IPS DF 6.9 (cell line): Measurements from ENCODE around the gene PCDHGA4.
"Not testable (repeated sequence)": the region's sequence is repeated elsewhere in the genome, so short reads cannot be mapped to it uniquely, and the experiment has no call there.

Experiments used
- DNase-seq: peaks from one replicate; pipeline ENCODE4 v3.0.0-alpha.2; 2013; ENCODE audit warnings: low read depth, low spot score
- H3K27ac ChIP-seq: one replicate; pipeline ENCODE4 v1.5.1; 2013; ENCODE audit warnings: low read length, control low read depth
- H3K27me3 ChIP-seq: 2 replicates; pipeline ENCODE4 v1.6.1; 2013; ENCODE audit warnings: mild to moderate bottlenecking, low read length; ENCODE audit not compliant: control insufficient read depth, insufficient read depth
- H3K36me3 ChIP-seq: 2 replicates; pipeline ENCODE4 v1.6.1; 2013; ENCODE audit warnings: low read length; ENCODE audit not compliant: control insufficient read depth, insufficient read depth
- H3K4me1 ChIP-seq: 2 replicates; pipeline ENCODE4 v1.6.1; 2013; ENCODE audit warnings: low read length; ENCODE audit not compliant: control insufficient read depth, insufficient read depth
- H3K4me3 ChIP-seq: 2 replicates; pipeline ENCODE4 v1.5.1; 2013; ENCODE audit warnings: mild to moderate bottlenecking, low read length
- H3K9me3 ChIP-seq: 2 replicates; pipeline ENCODE4 v1.6.1; 2013; ENCODE audit warnings: low read length, inconsistent platforms; ENCODE audit not compliant: control insufficient read depth, insufficient read depth
- WGBS: extraction: QIAGEN DNeasy Blood & Tissue Kit; methylation state at CpG from one replicate; pipeline ENCODE4 v1.1.7; 2013; ENCODE audit warnings: mixed read lengths, missing lambda C conversion rate; ENCODE audit not compliant: insufficient read length, insufficient coverage; 5-methylcytosine and 5-hydroxymethylcytosine counted together

PCDHGA4 gene

DNA sequence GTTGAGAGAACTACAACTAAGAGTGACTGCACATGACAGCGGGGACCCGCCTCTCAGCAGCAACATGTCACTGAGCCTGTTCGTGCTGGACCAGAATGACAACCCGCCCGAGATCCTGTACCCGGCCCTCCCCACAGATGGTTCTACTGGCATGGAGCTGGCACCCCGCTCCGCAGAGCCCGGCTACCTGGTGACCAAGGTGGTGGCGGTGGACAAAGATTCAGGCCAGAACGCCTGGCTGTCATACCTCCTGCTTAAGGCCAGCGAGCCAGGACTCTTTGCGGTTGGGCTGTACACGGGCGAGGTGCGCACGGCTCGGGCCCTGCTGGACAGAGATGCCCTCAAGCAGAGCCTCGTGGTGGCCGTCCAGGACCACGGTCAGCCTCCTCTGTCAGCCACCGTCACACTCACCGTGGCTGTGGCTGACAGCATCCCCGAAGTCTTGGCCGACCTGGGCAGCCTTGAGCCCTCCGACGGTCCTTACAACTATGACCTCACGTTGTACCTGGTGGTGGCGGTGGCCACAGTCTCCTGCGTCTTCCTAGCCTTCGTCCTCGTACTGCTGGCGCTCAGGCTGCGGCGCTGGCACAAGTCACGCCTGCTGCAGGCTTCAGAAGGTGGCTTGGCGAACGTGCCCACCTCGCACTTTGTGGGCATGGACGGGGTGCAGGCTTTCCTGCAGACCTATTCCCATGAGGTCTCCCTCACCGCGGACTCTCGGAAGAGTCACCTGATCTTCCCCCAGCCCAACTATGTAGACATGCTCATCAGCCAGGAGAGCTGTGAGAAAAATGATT, 29.8 kb downstream of the PCDHGA4 start:
- WGBS, result no CpG with 5 or more reads among the region's 43 CpGs
- H3K27ac ChIP-seq, result no peak overlapping the region

DNA sequence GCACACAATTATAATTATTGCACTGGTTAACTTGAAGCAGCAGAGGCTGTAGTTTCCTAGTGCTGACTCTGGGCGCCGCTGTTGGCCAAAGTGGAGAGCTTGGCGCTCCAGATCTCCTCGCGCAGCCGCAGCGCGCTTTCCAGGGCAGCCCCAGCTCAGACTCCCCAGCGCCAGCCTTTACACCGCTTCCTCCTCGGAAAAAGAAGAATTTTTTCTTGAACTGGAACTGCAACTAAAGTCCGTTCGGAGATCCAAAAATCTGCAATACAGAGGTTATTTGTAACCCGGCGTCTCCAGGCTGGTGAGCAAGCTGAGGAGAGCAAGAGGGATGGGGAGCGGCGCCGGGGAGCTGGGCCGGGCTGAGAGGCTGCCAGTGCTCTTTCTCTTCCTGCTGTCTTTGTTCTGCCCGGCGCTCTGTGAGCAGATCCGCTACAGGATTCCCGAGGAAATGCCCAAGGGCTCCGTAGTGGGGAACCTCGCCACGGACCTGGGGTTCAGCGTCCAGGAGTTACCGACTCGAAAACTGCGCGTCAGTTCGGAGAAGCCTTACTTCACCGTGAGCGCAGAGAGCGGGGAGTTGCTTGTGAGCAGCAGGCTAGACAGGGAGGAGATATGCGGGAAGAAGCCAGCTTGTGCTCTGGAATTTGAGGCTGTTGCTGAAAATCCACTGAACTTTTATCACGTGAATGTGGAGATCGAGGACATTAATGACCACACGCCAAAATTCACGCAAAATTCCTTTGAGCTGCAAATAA, 32.9 kb downstream of the PCDHGA4 start, which contains the start of gene PCDHGB4:
Gene PCDHGB4 (plus strand): TSS at position 142 of the 755 bp plus-strand sequence. CDS start 187 bp downstream, at position 329.
- not testable (repeated sequence) for H3K27me3 ChIP-seq, H3K9me3 ChIP-seq, DNase-seq, H3K36me3 ChIP-seq, H3K4me1 ChIP-seq, H3K27ac ChIP-seq
- WGBS, result no CpG with 5 or more reads among the region's 40 CpGs
- H3K4me3 ChIP-seq, result peak within 1 kb of the TSS; percentile 66; the same call in 1 of the 2 replicates

More for the DNA sequence above, 29.8 kb downstream of the PCDHGA4 start:
- H3K27me3 ChIP-seq, result peaks cover 3% of the 10 kb centered on the region; the same call in 1 of the 2 replicates
- no peaks in the 10 kb centered on the region for H3K36me3 ChIP-seq
- H3K4me3 ChIP-seq, result no peak overlapping the region
- H3K9me3 ChIP-seq, result peaks cover 2% of the 10 kb centered on the region
- no peak for DNase-seq
- peaks cover 1% of the 10 kb centered on the region; the same call in 1 of the 2 replicates for H3K4me1 ChIP-seq

DNA sequence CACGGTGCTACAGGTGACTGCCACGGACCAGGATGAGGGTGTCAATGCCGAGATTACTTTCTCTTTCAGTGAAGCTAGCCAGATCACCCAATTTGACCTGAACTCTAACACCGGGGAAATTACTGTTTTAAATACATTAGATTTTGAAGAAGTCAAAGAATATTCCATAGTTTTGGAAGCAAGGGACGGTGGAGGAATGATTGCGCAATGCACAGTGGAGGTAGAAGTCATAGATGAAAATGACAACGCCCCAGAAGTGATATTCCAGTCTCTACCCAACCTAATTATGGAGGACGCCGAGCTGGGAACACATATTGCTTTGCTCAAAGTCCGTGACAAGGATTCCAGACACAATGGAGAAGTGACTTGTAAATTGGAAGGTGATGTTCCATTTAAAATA, 33.8 kb downstream of the PCDHGA4 start:
- peaks cover 3% of the 10 kb centered on the region for H3K9me3 ChIP-seq
- peaks cover 6% of the 10 kb centered on the region for H3K36me3 ChIP-seq
- H3K4me1 ChIP-seq, result peaks cover 1% of the 10 kb centered on the region; the same call in 1 of the 2 replicates
- H3K4me3 ChIP-seq, result no peak overlapping the region
- H3K27ac ChIP-seq, result no peak overlapping the region
- no peak for DNase-seq
- WGBS, result no CpG with 5 or more reads among the region's 10 CpGs
- peaks cover 3% of the 10 kb centered on the region; the same call in 1 of the 2 replicates for H3K27me3 ChIP-seq

DNA sequence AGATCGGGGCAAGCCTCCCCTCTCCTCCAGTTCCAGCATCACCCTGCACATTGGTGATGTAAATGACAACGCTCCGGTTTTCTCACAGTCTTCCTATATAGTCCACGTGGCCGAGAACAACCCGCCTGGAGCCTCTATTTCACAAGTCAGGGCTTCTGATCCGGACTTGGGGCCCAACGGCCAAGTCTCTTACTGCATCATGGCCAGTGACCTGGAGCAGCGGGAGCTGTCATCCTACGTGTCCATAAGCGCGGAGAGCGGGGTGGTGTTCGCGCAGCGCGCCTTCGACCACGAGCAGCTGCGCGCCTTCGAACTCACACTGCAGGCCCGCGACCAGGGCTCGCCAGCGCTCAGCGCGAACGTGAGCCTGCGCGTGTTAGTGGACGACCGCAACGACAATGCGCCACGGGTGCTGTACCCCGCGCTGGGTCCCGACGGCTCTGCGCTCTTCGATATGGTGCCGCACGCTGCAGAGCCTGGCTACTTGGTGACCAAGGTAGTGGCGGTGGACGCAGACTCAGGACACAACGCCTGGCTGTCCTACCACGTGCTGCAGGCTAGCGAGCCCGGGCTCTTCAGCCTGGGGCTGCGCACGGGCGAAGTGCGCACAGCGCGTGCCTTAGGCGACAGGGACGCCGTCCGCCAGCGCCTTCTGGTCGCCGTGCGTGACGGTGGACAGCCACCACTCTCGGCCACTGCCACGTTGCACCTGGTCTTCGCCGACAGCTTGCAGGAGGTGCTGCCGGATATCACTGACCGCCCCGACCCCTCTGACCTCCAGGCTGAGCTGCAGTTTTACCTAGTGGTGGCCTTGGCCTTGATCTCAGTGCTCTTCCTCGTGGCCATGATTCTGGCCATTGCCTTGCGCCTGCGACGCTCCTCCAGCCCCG, 34.6 kb downstream of the PCDHGA4 start:
- Histone ChIP-seq H3K4me1 (peaks cover 1% of the 10 kb centered on the region; the same call in 1 of the 2 replicates), H3K27me3 (peaks cover 3% of the 10 kb centered on the region; the same call in 1 of the 2 replicates), H3K4me3 (no peak overlapping the region), H3K9me3 (peaks cover 3% of the 10 kb centered on the region), H3K27ac (no peak overlapping the region), H3K36me3 (peaks cover 6% of the 10 kb centered on the region)
- no peak for DNase-seq
- WGBS, result no CpG with 5 or more reads among the region's 77 CpGs

DNA sequence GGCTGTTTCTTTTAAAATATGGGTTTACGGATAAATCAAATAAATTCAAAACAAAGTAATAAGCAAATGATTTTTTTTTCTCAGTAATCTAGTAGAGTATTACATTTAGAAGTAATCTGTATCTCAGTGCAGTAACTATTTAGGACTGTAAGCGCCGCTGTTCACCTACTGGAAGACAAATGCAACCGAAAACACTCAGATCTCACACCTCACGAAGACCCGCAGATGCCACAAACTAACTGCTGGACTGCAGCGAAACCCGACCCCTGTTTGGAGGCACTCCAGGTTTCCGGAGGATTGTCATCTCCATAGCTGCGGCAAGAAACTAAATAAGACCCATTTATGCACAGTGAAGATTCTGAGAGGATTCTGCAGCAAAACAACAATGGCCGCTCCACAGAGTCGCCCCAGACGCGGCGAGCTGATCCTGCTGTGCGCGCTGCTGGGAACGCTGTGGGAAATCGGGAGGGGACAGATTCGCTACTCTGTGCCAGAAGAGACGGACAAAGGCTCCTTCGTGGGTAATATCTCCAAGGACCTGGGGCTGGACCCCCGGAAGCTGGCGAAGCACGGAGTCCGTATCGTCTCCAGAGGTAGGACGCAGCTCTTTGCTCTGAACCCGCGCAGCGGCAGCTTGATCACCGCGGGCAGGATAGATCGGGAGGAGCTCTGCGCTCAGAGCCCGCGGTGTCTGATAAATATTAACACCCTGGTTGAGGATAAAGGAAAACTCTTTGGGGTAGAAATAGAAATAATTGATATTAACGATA, 37.8 kb downstream of the PCDHGA4 start, which contains the start of gene PCDHGA8:
Gene PCDHGA8 (plus strand): TSS at position 205 of the 770 bp plus-strand sequence. CDS start 181 bp downstream, at position 386.
- peaks cover 3% of the 10 kb centered on the region; the same call in 1 of the 2 replicates for H3K27me3 ChIP-seq
- no peak for DNase-seq
- peaks cover 6% of the 10 kb centered on the region for H3K36me3 ChIP-seq
- H3K27ac ChIP-seq, result no peak within 1 kb of the TSS
- H3K4me1 ChIP-seq, result peaks cover 1% of the 10 kb centered on the region; the same call in 1 of the 2 replicates
- no CpG with 5 or more reads among the region's 38 CpGs for WGBS
- H3K9me3 ChIP-seq, result peaks cover 3% of the 10 kb centered on the region
- H3K4me3 ChIP-seq, result no peak within 1 kb of the TSS

DNA sequence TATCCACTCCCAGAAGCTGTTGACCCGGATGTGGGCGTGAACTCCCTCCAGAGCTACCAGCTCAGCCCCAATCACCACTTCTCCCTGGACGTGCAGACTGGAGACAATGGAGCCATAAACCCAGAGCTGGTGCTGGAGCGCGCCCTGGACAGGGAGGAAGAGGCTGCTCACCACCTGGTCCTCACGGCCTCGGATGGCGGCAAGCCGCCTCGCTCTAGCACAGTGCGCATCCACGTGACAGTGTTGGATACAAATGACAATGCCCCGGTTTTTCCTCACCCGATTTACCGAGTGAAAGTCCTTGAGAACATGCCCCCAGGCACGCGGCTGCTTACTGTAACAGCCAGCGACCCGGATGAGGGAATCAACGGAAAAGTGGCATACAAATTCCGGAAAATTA, 38.4 kb downstream of the PCDHGA4 start:
- WGBS, result no CpG with 5 or more reads among the region's 21 CpGs
- peaks cover 1% of the 10 kb centered on the region; the same call in 1 of the 2 replicates for H3K4me1 ChIP-seq
- no peak for DNase-seq
- peaks cover 1% of the 10 kb centered on the region; the same call in 1 of the 2 replicates for H3K27me3 ChIP-seq
- H3K36me3 ChIP-seq, result peaks cover 6% of the 10 kb centered on the region
- H3K4me3 ChIP-seq, result no peak overlapping the region
- H3K27ac ChIP-seq, result no peak overlapping the region
- peaks cover 3% of the 10 kb centered on the region for H3K9me3 ChIP-seq

DNA sequence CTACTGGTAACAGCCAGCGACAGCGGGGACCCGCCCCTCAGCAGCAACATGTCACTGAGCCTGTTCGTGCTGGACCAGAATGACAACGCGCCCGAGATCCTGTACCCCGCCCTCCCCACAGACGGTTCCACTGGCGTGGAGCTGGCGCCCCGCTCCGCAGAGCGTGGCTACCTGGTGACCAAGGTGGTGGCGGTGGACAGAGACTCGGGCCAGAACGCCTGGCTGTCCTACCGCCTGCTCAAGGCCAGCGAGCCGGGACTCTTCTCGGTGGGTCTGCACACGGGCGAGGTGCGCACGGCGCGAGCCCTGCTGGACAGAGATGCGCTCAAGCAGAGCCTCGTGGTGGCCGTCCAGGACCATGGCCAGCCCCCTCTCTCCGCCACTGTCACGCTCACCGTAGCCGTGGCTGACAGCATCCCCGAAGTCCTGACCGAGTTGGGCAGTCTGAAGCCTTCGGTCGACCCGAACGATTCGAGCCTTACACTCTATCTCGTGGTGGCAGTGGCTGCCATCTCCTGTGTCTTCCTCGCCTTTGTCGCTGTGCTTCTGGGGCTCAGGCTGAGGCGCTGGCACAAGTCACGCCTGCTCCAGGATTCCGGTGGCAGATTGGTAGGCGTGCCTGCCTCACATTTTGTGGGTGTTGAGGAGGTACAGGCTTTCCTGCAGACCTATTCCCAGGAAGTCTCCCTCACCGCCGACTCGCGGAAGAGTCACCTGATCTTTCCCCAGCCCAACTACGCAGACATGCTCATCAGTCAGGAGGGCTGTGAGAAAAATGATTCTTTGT, 39.8 kb downstream of the PCDHGA4 start:
- not testable (repeated sequence) for H3K27me3 ChIP-seq, H3K9me3 ChIP-seq, H3K36me3 ChIP-seq, DNase-seq, H3K4me1 ChIP-seq, H3K4me3 ChIP-seq, H3K27ac ChIP-seq
- WGBS, result no CpG with 5 or more reads among the region's 53 CpGs

DNA sequence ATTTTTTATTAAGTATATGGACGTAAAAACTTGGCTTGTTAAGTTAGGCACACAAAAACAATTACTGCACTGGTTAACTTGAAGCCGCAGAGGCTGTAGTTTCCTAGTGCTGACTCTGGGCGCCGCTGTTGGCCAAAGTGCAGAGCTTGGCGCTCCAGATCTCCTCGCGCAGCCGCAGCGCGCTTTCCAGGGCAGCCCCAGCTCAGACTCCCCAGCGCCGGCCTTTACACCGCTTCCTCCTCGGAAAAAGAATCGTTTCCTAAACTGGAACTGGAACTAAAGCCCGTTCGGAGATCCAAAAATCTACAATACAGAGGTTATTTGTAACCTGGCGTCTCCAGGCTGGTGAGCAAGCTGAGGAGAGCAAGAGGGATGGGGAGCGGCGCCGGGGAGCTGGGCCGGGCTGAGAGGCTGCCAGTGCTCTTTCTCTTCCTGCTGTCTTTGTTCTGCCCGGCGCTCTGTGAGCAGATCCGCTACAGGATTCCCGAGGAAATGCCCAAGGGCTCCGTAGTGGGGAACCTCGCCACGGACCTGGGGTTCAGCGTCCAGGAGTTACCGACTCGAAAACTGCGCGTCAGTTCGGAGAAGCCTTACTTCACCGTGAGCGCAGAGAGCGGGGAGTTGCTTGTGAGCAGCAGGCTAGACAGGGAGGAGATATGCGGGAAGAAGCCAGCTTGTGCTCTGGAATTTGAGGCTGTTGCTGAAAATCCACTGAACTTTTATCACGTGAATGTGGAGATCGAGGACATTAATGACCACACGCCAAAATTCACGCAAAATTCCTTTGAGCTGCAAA, 43.1 kb downstream of the PCDHGA4 start, which contains the start of gene PCDHGB5:
Gene PCDHGB5 (plus strand): TSS at position 192 of the 796 bp plus-strand sequence. CDS start 181 bp downstream, at position 373.
- 100% methylated on average over 1 of the region's 43 CpGs for WGBS
- H3K27me3 ChIP-seq, H3K4me3 ChIP-seq, H3K4me1 ChIP-seq, H3K36me3 ChIP-seq, H3K9me3 ChIP-seq, DNase-seq, H3K27ac ChIP-seq: not testable (repeated sequence)
